WTC11 (cell line): Measurements from ENCODE around the gene GALNT12. TPM values are rescaled to one million over a fixed set of nuclear protein-coding genes. Genes with fewer than 3 reads are reported as not detected.

Experiments used
- ATAC-seq: fragments of 200-7000 bp; cut with Tn5 transposase; 2 replicates; pipeline ENCODE4 v1.10.0; 2021; ENCODE audit warnings: mild to moderate bottlenecking, moderate library complexity
- CTCF ChIA-PET: fragments of 300-600 bp; sonication (Branson Sonifier 250); formaldehyde crosslinking; loops from one replicate; lab custom pipeline; 2021; ENCODE audit warnings: antibody characterized with exemption; lab: Charles Lee
- POLR2A ChIA-PET: fragments of 350-600 bp; sonication (Branson Sonifier 250); formaldehyde crosslinking; loops from one replicate; lab custom pipeline; 2021; ENCODE audit warnings: antibody characterized with exemption; lab: Charles Lee
- DNase-seq: peaks from one replicate; pipeline ENCODE4 v3.0.0; 2021; ENCODE audit warnings: low spot score
- H3K27ac Mint-ChIP-seq: 2 replicates; pipeline ENCODE4 v1.8.0; 2021; ENCODE audit warnings: mixed read lengths
- H3K27me3 Mint-ChIP-seq: 2 replicates; pipeline ENCODE4 v1.8.0; 2021; ENCODE audit warnings: low read depth, mild to moderate bottlenecking, moderate library complexity, mixed read lengths
- H3K36me3 Mint-ChIP-seq: 2 replicates; pipeline ENCODE4 v1.8.0; 2021; ENCODE audit warnings: mixed read lengths
- H3K4me1 Mint-ChIP-seq: 2 replicates; pipeline ENCODE4 v1.8.0; 2022; ENCODE audit warnings: mixed read lengths
- H3K4me3 Mint-ChIP-seq: 2 replicates; pipeline ENCODE4 v1.8.0; 2021; ENCODE audit warnings: mild to moderate bottlenecking, moderate library complexity, mixed read lengths
- H3K9me3 Mint-ChIP-seq: 2 replicates; pipeline ENCODE4 v1.8.0; 2021; ENCODE audit warnings: mixed read lengths
- CBFB ChIP-seq: sonication (generic); formaldehyde crosslinking; IDR thresholded peaks from 2 replicates; pipeline ENCODE4 v1.8.1; 2022; ENCODE audit warnings: mild to moderate bottlenecking, low read depth, missing genetic modification reagents
- GTF2I ChIP-seq: fragments of 250-450 bp; sonication (Bioruptor Pico); conservative IDR thresholded peaks from 2 replicates; pipeline ENCODE4 v1.4.0; 2021; ENCODE audit warnings: mild to moderate bottlenecking
- HMGA2 ChIP-seq: fragments of 250-450 bp; sonication (Bioruptor Pico); IDR thresholded peaks from 2 replicates; pipeline ENCODE4 v1.4.0; 2021; ENCODE audit warnings: mild to moderate bottlenecking, moderate library complexity
- JUN ChIP-seq: sonication (generic); formaldehyde crosslinking; IDR thresholded peaks from 2 replicates; pipeline ENCODE4 v1.8.0; 2023; ENCODE audit warnings: mild to moderate bottlenecking, missing genetic modification reagents
- KAT7 ChIP-seq: sonication (generic); formaldehyde crosslinking; IDR thresholded peaks from 2 replicates; pipeline ENCODE4 v1.8.1; 2023; ENCODE audit warnings: missing genetic modification reagents, mild to moderate bottlenecking, borderline replicate concordance
- NR1H2 ChIP-seq: sonication (generic); formaldehyde crosslinking; IDR thresholded peaks from 2 replicates; pipeline ENCODE4 v1.9.0; 2021; ENCODE audit warnings: mild to moderate bottlenecking, moderate library complexity, missing genetic modification reagents
- TP53 ChIP-seq: sonication (generic); formaldehyde crosslinking; IDR thresholded peaks from 2 replicates; pipeline ENCODE4 v1.8.1; 2023; ENCODE audit warnings: mild to moderate bottlenecking, missing genetic modification reagents
- ZNF138 ChIP-seq: sonication (generic); formaldehyde crosslinking; conservative IDR thresholded peaks from 2 replicates; pipeline ENCODE4 v1.8.1; 2022; ENCODE audit warnings: mild to moderate bottlenecking, moderate library complexity, missing genetic modification reagents
- ZNF219 ChIP-seq: sonication (generic); formaldehyde crosslinking; IDR thresholded peaks from 2 replicates; pipeline ENCODE4 v1.8.0; 2023; ENCODE audit warnings: missing genetic modification reagents, mild to moderate bottlenecking, borderline replicate concordance
- ZNF232 ChIP-seq: sonication (generic); formaldehyde crosslinking; IDR thresholded peaks from 2 replicates; pipeline ENCODE4 v1.8.0; 2022; ENCODE audit warnings: mild to moderate bottlenecking, missing genetic modification reagents
- ZNF263 ChIP-seq: sonication (generic); formaldehyde crosslinking; IDR thresholded peaks from 2 replicates; pipeline ENCODE4 v1.8.1; 2022; ENCODE audit warnings: low read depth, mild to moderate bottlenecking, moderate library complexity, missing genetic modification reagents
- ZNF416 ChIP-seq: fragments of 250-450 bp; sonication (Bioruptor Pico); IDR thresholded peaks from 2 replicates; pipeline ENCODE4 v1.9.0; 2021; ENCODE audit warnings: mild to moderate bottlenecking, inconsistent platforms
- total RNA-seq: library from RNA; stranded (reverse); gene quantifications from 3 replicates; pipeline ENCODE4 v1.2.3, GENCODE V29; 2021
- TF ChIP-seq, protein P1 (sequence below): sonication (generic); formaldehyde crosslinking; IDR thresholded peaks from 2 replicates; pipeline ENCODE4 v1.8.1; 2022; ENCODE audit warnings: mild to moderate bottlenecking, missing genetic modification reagents, moderate library complexity, borderline replicate concordance
- TF ChIP-seq, protein P2 (sequence below): sonication (generic); formaldehyde crosslinking; IDR thresholded peaks from 2 replicates; pipeline ENCODE4 v1.8.1; 2022; ENCODE audit warnings: missing genetic modification reagents, borderline replicate concordance
- TF ChIP-seq, protein P3 (sequence below): fragments of 250-450 bp; sonication (Bioruptor Pico); IDR thresholded peaks from 2 replicates; pipeline ENCODE4 v1.9.0; 2021; ENCODE audit warnings: mild to moderate bottlenecking
- TF ChIP-seq, protein P4 (sequence below): sonication (generic); formaldehyde crosslinking; IDR thresholded peaks from 2 replicates; pipeline ENCODE4 v1.8.1; 2023; ENCODE audit warnings: mild to moderate bottlenecking, missing genetic modification reagents, moderate library complexity
- TF ChIP-seq, protein P5 (sequence below): sonication (generic); formaldehyde crosslinking; IDR thresholded peaks from 2 replicates; pipeline ENCODE4 v1.8.0; 2023; ENCODE audit warnings: mild to moderate bottlenecking, missing genetic modification reagents
- TF ChIP-seq, protein P6 (sequence below): sonication (generic); formaldehyde crosslinking; IDR thresholded peaks from 2 replicates; pipeline ENCODE4 v1.8.0; 2022; ENCODE audit warnings: mild to moderate bottlenecking, missing genetic modification reagents
- TF ChIP-seq, protein P7 (sequence below): sonication (generic); formaldehyde crosslinking; IDR thresholded peaks from 2 replicates; pipeline ENCODE4 v1.8.0; 2023; ENCODE audit warnings: missing genetic modification reagents, mild to moderate bottlenecking, borderline replicate concordance
- TF ChIP-seq, protein P8 (sequence below): sonication (generic); formaldehyde crosslinking; IDR thresholded peaks from 2 replicates; pipeline ENCODE4 v1.8.0; 2023; ENCODE audit warnings: missing genetic modification reagents

The GALNT12 gene
- total RNA-seq, 1 experiment from 2014 or later = 19.3 TPM

DNA sequence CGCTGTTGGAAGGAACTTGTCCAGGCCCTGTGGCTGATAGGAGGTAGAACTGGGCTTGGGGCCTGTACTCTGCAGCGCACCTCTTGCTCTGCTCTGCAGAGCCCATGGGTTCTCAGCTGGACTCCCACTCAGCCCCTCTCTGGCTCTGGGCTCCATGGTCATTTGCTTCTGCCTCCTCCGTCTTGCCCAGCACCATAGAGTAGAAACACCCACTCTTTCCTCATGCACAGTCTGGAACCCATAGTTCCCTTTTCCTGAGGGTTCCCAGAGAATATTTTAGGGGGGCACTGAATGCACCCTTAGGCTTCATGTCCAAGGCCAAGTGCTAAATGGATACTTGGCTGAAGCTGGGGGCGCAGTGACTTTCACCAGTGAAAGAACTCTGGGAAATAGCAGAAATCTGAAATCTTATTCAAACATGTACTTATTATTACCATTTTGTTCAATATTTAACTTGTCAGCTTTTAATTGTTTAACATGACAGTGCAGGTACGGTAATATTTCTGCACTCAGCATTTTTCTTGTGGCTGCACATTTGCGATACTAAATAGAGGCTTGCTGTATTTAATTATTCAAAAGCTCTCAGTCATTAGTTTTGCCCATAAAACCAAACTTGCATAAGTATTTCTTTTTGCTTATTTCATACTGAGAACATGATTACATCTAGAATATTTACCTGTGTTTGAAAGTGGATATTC, 31.5 kb downstream of the GALNT12 start (continued):
- TF ChIP-seq, protein P1, sequence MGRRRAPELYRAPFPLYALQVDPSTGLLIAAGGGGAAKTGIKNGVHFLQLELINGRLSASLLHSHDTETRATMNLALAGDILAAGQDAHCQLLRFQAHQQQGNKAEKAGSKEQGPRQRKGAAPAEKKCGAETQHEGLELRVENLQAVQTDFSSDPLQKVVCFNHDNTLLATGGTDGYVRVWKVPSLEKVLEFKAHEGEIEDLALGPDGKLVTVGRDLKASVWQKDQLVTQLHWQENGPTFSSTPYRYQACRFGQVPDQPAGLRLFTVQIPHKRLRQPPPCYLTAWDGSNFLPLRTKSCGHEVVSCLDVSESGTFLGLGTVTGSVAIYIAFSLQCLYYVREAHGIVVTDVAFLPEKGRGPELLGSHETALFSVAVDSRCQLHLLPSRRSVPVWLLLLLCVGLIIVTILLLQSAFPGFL (CRISPR knock-in tag) = no peak
- TF ChIP-seq NR1H2 (CRISPR knock-in tag) = no peak

DNA sequence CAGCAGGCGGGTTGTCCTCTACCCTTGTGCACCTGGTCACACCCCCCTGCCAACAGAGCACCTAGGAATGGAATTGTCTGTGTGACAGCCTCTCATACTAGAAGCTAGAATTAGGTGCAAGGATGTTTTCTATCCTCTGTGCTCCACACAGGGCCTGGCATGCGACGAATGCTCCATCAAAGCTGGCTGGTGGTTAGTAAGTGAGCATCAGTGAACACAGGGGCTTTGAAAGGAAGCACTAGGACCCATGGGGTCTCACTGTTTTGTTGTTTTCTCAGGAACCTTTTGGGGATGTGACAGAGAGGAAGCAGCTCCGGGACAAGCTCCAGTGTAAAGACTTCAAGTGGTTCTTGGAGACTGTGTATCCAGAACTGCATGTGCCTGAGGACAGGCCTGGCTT, 32.3 kb downstream of the GALNT12 start:
- no peak overlapping the region for H3K4me3 Mint-ChIP-seq
- no peaks in the 10 kb centered on the region for H3K9me3 Mint-ChIP-seq
- DNase-seq = no peak
- no peak for ATAC-seq
- POLR2A ChIA-PET = no interaction called here
- H3K27ac Mint-ChIP-seq = no peak overlapping the region
- peaks cover 7% of the 10 kb centered on the region for H3K4me1 Mint-ChIP-seq
- CTCF ChIA-PET = interaction anchor here (1.0 to 2.6 kb wide), 2 partner anchors 8 to 64 kb away, joined by 3 to 9 read pairs; no protein-coding TSS in a partner anchor
- TF ChIP-seq ZNF263 (CRISPR knock-in tag) (no peak), JUN (no peak), TP53 (no peak), CBFB (no peak), ZNF138 (no peak), KAT7 (CRISPR knock-in tag) (no peak), HMGA2 (no peak), ZNF219 (CRISPR knock-in tag) (no peak), GTF2I (CRISPR knock-in tag) (no peak), ZNF232 (CRISPR knock-in tag) (no peak), ZNF416 (CRISPR knock-in tag) (no peak)
- TF ChIP-seq, protein P2, sequence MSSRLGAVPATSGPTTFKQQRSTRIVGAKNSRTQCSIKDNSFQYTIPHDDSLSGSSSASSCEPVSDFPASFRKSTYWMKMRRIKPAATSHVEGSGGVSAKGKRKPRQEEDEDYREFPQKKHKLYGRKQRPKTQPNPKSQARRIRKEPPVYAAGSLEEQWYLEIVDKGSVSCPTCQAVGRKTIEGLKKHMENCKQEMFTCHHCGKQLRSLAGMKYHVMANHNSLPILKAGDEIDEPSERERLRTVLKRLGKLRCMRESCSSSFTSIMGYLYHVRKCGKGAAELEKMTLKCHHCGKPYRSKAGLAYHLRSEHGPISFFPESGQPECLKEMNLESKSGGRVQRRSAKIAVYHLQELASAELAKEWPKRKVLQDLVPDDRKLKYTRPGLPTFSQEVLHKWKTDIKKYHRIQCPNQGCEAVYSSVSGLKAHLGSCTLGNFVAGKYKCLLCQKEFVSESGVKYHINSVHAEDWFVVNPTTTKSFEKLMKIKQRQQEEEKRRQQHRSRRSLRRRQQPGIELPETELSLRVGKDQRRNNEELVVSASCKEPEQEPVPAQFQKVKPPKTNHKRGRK = no peak
- TF ChIP-seq, protein P3, sequence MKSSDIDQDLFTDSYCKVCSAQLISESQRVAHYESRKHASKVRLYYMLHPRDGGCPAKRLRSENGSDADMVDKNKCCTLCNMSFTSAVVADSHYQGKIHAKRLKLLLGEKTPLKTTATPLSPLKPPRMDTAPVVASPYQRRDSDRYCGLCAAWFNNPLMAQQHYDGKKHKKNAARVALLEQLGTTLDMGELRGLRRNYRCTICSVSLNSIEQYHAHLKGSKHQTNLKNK = no peak
- TF ChIP-seq, protein P4, sequence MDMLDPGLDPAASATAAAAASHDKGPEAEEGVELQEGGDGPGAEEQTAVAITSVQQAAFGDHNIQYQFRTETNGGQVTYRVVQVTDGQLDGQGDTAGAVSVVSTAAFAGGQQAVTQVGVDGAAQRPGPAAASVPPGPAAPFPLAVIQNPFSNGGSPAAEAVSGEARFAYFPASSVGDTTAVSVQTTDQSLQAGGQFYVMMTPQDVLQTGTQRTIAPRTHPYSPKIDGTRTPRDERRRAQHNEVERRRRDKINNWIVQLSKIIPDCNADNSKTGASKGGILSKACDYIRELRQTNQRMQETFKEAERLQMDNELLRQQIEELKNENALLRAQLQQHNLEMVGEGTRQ (CRISPR knock-in tag) = no peak
- TF ChIP-seq, protein P5, sequence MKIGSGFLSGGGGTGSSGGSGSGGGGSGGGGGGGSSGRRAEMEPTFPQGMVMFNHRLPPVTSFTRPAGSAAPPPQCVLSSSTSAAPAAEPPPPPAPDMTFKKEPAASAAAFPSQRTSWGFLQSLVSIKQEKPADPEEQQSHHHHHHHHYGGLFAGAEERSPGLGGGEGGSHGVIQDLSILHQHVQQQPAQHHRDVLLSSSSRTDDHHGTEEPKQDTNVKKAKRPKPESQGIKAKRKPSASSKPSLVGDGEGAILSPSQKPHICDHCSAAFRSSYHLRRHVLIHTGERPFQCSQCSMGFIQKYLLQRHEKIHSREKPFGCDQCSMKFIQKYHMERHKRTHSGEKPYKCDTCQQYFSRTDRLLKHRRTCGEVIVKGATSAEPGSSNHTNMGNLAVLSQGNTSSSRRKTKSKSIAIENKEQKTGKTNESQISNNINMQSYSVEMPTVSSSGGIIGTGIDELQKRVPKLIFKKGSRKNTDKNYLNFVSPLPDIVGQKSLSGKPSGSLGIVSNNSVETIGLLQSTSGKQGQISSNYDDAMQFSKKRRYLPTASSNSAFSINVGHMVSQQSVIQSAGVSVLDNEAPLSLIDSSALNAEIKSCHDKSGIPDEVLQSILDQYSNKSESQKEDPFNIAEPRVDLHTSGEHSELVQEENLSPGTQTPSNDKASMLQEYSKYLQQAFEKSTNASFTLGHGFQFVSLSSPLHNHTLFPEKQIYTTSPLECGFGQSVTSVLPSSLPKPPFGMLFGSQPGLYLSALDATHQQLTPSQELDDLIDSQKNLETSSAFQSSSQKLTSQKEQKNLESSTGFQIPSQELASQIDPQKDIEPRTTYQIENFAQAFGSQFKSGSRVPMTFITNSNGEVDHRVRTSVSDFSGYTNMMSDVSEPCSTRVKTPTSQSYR (CRISPR knock-in tag) = no peak
- TF ChIP-seq, protein P6, sequence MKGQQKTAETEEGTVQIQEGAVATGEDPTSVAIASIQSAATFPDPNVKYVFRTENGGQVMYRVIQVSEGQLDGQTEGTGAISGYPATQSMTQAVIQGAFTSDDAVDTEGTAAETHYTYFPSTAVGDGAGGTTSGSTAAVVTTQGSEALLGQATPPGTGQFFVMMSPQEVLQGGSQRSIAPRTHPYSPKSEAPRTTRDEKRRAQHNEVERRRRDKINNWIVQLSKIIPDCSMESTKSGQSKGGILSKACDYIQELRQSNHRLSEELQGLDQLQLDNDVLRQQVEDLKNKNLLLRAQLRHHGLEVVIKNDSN (CRISPR knock-in tag) = no peak
- TF ChIP-seq, protein P7, sequence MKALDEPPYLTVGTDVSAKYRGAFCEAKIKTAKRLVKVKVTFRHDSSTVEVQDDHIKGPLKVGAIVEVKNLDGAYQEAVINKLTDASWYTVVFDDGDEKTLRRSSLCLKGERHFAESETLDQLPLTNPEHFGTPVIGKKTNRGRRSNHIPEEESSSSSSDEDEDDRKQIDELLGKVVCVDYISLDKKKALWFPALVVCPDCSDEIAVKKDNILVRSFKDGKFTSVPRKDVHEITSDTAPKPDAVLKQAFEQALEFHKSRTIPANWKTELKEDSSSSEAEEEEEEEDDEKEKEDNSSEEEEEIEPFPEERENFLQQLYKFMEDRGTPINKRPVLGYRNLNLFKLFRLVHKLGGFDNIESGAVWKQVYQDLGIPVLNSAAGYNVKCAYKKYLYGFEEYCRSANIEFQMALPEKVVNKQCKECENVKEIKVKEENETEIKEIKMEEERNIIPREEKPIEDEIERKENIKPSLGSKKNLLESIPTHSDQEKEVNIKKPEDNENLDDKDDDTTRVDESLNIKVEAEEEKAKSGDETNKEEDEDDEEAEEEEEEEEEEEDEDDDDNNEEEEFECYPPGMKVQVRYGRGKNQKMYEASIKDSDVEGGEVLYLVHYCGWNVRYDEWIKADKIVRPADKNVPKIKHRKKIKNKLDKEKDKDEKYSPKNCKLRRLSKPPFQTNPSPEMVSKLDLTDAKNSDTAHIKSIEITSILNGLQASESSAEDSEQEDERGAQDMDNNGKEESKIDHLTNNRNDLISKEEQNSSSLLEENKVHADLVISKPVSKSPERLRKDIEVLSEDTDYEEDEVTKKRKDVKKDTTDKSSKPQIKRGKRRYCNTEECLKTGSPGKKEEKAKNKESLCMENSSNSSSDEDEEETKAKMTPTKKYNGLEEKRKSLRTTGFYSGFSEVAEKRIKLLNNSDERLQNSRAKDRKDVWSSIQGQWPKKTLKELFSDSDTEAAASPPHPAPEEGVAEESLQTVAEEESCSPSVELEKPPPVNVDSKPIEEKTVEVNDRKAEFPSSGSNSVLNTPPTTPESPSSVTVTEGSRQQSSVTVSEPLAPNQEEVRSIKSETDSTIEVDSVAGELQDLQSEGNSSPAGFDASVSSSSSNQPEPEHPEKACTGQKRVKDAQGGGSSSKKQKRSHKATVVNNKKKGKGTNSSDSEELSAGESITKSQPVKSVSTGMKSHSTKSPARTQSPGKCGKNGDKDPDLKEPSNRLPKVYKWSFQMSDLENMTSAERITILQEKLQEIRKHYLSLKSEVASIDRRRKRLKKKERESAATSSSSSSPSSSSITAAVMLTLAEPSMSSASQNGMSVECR = no peak
- TF ChIP-seq, protein P8, sequence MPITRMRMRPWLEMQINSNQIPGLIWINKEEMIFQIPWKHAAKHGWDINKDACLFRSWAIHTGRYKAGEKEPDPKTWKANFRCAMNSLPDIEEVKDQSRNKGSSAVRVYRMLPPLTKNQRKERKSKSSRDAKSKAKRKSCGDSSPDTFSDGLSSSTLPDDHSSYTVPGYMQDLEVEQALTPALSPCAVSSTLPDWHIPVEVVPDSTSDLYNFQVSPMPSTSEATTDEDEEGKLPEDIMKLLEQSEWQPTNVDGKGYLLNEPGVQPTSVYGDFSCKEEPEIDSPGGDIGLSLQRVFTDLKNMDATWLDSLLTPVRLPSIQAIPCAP (CRISPR knock-in tag) = no peak
- no peaks in the 10 kb centered on the region for H3K27me3 Mint-ChIP-seq
- peaks cover 12% of the 10 kb centered on the region for H3K36me3 Mint-ChIP-seq
